Stimulated activated CD4-positive, alpha-beta T cell treated with anti-CD3 and anti-CD28 coated beads, Interleukin-4, amount 100 ng/mL, for 24 hours (primary cell): Measurements from ENCODE around the gene SMG6.
A peak's percentile ranks its signal among the peaks of the same experiment; 100 is the strongest.

Experiments
- DNase-seq: peaks from one replicate; pipeline ENCODE4 v3.0.0-alpha.2; 2020

SMG6 gene

GRCh38 chr17:2197271-2197670 is 106.3 kb downstream of the SMG6 start:
- DNase-seq = no peak

GRCh38 chr17:2195729-2196128 is 107.9 kb downstream of the SMG6 start:
- DNase-seq = peak; percentile 77

- DNase-seq = no peak
These were observed 108.7 kb downstream of the SMG6 start for GRCh38 chr17:2194889-2195335.

- peak; percentile 70 for DNase-seq
These were observed 111.1 kb downstream of the SMG6 start for GRCh38 chr17:2192367-2193057.

- no peak for DNase-seq
These were observed 111.8 kb downstream of the SMG6 start for GRCh38 chr17:2191785-2192184.

GRCh38 chr17:2191227-2191626 is 112.4 kb downstream of the SMG6 start:
- DNase-seq = no peak

- DNase-seq = no peak
These were observed 113.6 kb downstream of the SMG6 start for GRCh38 chr17:2190014-2190413.

GRCh38 chr17:2188971-2189630 is 114.5 kb downstream of the SMG6 start:
- no peak for DNase-seq

GRCh38 chr17:2187758-2188157 is 115.8 kb downstream of the SMG6 start:
- DNase-seq = no peak

- DNase-seq = no peak
These were observed 116.6 kb downstream of the SMG6 start for GRCh38 chr17:2186937-2187336.

- no peak for DNase-seq
These were observed 118.3 kb downstream of the SMG6 start for GRCh38 chr17:2184993-2185931.

GRCh38 chr17:2183346-2183745 is 120.2 kb downstream of the SMG6 start:
- DNase-seq = no peak

- no peak for DNase-seq
These were observed 121.6 kb downstream of the SMG6 start for GRCh38 chr17:2181897-2182448.

- no peak for DNase-seq
These were observed 122.2 kb downstream of the SMG6 start for GRCh38 chr17:2181206-2181896.

- no peak for DNase-seq
These were observed 122.8 kb downstream of the SMG6 start for GRCh38 chr17:2180768-2181167.

GRCh38 chr17:2179615-2180295 is 123.8 kb downstream of the SMG6 start:
- no peak for DNase-seq

- DNase-seq = no peak
These were observed 124.6 kb downstream of the SMG6 start for GRCh38 chr17:2178798-2179501.

GRCh38 chr17:2177235-2177811 is 126.3 kb downstream of the SMG6 start:
- DNase-seq = no peak

GRCh38 chr17:2176499-2177169 is 127.0 kb downstream of the SMG6 start:
- no peak for DNase-seq

GRCh38 chr17:2175294-2175628 is 128.3 kb downstream of the SMG6 start:
- no peak for DNase-seq
